AG20443 (cell line): Measurements from ENCODE around the gene PTPRN2.
A peak's percentile ranks its signal among the peaks of the same experiment; 100 is the strongest.
"Not testable (repeated sequence)": the region's sequence is repeated elsewhere in the genome, so short reads cannot be mapped to it uniquely, and the experiment has no call there.

ENCODE experiments used
- DNase-seq: peaks from one replicate; pipeline ENCODE4 v3.0.0; 2012; ENCODE audit warnings: low spot score, mixed read lengths

PTPRN2 gene

DNA sequence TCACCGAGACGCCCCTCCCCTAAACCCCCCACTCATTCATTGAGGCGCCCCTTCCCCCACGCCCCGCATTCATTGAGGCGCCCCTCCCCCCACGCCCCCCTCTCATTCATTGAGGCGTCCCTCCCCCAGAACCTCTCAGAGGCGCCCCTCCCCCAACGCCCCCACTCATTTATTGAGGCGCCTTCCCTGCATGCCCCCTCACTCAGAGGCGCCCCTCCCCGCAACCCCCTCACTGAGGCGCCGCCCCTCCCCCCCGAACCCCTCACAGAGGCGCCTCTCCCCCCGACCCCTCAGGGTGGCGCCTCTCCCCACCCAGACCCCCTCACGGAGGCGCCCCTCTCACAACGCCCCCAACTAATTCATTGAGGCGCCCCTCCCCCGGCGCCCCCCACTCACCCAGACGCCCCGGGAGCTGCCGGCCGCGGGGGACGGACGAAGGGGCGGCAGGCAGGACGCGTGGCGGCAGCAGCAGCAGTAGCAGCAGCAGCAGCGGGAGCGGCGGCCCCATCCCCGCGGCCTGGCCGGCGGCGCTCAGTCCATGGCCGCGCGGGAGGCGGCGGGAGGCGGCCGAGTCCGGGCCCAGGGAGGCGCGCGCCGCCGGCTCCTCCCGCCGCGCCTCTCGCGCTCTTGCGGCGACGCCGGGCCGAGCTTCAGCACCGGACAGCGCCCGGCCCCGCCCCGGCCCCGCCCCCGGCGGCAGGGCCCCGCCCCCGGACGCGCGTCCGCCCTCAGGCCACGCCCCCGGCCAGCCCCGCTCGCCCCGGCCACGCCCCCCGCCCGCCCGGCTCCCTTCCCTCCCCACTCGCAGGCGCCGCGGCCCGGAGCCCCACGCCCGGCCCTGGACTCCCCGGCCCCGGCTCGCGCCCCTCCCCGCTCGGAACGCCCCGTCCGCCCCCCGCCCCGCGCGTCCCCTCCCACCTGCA lies at the start of gene PTPRN2:
Gene PTPRN2, minus strand, starts transcription at position 662 of the 923 bp plus-strand sequence.
- peak; percentile 98 for DNase-seq

DNA sequence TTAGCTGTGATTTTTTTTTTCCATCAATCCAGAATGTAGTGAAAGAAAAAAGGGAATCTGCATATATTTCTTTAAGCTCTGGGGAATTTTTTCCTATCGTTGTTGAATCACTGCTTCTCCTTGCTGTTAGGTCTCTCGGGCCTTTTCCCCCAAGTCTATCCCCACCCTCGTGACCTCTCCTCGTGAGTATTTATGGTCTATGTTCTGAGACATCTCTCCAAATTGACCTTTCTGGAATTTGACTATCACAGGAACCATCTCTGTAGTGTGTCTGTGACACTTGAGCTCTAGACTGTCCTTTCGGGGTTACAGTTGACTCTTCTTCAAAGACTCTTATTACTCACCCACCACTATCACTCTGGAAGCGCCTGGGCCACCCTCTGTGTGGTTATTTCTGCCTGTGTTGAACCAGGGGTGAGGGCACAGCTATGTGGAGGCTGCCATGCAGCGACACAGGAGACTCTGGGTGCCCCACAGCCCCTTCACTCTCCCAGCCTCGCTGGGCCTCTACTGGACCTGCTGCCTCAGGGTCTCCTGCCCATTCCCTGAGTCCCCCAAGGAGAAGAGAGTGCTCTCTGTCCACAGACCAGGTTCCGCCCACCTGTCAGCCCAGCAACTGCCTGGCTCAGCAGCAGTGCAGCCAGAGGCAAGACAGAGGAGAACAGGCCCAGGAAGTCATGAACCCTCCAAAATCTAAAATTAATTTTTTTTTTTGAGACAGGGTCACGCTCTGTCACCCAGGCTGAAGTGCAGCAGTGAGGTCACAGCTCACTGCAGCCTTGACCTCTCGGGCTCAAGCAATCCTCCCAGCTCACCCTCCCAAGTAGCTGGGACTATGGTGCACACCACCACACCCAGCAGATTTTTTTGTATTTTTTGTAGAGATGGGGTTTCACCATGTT lies 45.7 kb upstream of the PTPRN2 start:
- DNase-seq, result no peak

DNA sequence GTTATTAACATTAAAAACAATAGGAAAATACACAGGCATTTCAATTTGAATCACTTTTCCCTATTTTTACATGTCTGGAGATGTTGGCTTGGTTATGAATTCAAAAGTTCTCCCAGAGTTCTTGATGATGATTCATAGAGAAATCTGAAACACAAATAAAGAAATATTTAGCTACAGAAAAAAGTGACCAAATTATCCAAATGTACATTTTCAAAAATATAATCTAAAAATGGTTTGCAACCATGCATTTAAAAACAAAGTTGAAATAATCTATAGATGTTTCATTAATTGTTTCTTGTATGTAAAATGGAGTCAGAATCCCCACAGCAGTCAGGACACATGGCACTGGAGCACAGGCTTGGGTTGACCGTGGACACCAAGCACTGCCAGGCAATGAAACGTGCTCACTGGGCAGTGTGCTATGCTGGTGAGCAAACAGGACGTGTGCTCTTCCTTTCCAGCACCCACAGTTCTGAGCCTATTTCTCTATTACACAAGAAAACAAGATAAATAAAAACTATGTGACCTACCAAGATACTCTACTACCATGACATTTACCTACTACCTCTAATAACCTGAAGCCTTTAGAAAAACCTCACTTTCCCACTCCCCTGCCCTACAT lies 44.1 kb upstream of the PTPRN2 start:
- DNase-seq, result no peak

DNA sequence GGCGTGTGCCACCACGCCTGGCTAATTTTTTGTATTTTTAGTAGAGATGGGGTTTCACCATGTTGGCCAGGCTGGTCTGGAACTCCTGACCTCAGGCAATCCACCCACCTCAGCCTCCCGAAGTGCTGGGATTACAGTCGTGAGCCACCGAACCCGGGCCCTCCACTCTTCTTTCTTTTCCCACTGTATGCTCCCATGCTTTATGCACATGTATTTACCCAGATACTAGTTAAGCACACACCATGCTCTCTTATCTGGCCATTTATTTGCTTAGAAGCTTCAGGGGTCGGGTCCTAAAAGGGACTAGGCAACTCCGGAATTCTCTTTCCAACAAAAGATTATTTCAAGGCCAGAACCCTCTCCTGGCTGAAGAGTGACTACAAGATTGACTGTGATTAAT lies 38.7 kb upstream of the PTPRN2 start:
- not testable (repeated sequence) for DNase-seq

DNA sequence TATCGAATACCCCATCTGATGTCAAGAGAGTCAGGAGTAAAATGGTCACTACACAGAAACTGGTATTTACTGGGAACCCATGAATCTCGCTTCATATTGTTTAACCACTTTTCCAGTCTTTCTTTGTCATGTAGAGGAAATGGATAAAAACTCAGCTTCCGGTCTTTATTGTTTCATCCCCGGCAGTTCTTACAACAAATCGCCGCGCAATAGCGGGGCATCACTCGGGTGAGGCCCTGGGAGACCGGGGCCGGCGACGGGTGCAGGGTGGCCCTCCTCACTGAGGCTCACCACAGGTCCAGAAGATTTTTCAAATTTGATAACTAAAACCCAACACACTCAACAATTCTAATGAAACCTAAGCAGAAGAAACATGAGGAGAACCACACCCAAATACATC lies 35.6 kb upstream of the PTPRN2 start:
- DNase-seq, result no peak

DNA sequence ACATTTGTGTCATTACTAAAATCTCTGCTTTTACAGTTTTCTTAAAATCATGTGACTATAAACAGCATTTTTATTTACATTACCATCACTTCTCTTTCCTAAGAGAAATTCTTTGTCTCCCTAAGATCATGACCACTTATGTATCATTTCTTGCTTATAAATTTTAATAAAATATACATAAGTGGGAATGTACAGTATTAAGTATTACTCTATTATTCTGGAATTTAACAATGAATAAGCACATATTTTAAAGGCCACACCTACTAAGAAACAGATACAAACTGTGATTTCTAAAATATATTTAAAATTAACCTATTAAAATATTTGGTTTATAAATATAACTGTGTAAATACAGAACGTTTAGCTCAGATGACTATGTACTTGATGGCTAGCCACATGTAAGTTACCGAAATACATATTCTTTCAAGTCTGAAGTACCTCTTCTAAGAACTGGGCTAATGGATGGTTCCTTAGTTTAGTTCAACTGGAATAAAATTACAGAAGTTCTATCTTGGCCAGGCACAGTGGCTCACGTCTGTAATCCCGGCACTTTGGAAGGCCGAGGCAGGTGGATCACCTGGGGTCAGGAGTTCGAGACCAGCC lies 33.3 kb upstream of the PTPRN2 start:
- no peak for DNase-seq

DNA sequence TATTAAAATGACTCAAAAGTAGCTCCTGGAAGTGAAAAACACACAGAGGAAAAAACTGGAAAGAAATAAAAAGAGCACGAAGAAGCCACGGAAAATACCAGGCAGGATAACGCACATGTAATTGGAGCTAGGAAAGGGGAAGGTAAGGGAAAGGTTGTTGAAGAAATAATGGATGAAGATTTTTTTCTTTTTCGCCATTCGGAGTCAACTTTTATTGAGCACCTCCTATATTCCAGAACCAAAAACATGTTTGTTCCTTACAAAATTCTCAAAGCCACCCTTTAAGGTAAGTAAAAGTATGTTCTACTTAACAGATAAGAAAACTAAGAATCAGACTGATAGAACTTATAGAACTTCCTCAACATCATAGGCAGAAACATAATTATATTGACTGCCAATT lies 32.8 kb upstream of the PTPRN2 start:
- DNase-seq, result no peak

DNA sequence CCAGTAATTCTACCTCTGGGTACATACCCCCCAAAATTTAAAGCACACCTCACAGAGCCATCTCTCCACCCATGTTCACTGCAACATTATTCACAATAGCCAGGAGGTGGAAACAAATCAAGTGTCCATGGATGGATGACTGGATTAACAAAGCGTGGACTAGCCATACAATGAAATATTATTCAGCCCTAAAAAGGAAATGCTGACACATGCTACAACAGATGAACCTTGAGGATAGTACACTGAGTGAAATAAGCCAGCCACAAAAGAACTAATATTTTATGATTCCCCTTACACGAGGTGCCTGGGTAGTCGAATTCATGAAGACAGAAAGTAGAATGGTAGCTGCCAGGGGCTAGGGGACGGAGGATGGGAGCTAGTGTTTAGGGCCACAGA lies 31.1 kb upstream of the PTPRN2 start:
- no peak for DNase-seq

DNA sequence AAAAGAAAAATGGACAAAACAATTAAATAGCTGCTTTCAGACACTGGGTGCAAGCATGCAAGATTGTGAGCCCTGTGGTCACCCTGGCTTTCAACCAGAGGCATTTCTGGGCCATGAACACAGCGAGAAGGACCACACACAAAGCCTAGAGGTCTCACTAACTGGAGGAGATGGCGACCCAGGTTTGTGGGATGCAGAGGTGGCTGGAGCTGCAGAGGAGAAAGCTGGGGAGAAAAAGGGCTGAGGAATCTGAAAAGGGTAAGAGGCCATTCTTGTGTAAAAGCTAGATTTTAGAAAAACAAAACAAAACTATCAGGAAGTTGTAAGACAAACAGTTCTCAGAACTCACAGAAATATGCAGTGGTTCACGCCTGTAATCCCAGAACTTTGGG lies 30.1 kb upstream of the PTPRN2 start:
- DNase-seq, result no peak

DNA sequence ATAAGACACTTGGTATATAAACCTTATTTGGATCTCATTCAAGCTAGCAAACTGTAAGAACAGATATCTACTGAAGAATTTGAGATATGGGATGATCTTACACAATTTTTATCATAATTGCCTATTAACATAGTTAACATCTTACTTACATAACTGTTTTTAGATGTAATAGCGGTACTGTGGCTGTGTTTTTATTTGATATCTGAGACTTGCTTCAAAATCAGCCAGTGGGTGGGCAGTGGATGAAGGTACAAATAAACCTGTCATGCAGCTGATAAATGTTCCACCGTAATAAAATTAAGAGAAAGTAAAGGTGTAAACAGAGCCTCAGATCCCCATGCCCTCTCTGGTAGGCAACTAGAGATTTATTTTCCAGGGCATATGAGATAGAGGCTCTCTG lies 28.4 kb upstream of the PTPRN2 start:
- DNase-seq, result no peak

DNA sequence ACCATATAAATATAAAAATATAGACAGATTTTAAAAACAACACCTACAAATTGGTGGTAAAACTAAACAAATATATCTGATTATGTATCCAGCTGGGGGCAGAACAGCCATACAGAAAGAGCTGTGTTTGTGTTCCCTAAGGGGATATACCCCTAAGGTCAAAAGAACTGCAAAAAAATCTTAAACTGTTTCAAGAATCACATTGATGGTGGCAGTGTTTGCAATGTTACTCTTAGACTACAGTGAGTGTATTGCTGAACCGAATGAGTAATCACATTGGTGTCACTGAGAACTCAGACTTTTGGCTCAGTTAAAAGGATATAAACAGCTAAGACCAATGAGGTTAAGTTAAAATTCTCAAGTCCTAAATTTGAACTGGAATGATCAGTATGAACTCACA lies 27.1 kb upstream of the PTPRN2 start:
- peak; percentile 76 for DNase-seq

DNA sequence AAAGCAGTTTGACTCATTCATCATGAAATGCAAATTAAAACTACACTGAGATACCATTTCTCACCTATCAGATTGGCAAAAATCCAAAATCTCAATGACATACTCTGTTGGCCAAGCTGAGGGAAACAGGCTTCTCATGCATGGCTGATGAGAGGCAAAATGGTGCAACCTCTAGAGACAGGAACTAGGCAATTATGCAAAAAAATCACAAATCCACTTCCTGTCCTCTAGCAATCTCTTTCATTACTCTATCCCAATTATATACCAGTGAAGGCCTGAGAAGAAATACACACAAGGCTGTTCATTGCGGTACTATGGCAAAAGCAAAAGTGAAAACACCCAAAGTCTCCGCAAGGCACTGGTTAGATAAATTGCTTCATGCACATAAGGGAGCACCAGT lies 25.9 kb upstream of the PTPRN2 start:
- no peak for DNase-seq

DNA sequence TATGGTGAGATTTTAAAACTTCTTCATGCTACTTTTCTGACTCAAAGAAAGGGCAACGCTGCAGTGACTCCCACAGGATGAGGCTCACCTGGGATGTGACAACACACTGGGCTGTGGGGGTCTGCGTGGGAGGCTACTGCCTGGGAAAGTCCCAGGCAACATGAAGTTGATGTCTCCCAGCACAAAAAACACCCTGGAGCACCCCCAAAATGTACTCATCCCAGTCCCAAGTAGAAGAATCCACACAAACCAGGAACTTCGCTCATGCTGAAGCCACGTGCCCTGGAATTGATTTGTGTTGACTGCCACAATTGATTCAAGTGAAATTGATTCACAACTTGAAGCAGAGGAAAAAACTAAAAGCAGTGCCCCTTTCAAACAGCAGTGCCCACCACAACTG lies 24.9 kb upstream of the PTPRN2 start:
- no peak for DNase-seq

DNA sequence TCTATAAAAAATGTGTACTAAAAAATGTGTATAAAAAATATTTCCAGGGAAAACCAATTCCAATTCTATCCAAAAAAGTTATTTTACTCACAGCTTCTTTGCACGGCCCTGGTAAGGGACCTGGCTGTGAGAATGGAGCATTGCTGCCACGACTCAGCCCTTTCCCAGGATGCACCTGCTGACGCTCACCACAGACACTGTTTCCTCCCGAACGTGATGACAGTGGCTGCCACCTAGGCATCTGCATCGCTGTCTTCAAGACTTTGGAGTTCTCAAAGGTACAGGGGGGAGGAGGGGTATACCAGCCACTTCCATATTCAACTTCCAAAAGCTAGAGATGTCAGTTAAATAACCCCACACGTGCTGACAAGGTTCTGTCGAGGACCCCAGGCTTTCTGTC lies 23.9 kb upstream of the PTPRN2 start:
- no peak for DNase-seq

DNA sequence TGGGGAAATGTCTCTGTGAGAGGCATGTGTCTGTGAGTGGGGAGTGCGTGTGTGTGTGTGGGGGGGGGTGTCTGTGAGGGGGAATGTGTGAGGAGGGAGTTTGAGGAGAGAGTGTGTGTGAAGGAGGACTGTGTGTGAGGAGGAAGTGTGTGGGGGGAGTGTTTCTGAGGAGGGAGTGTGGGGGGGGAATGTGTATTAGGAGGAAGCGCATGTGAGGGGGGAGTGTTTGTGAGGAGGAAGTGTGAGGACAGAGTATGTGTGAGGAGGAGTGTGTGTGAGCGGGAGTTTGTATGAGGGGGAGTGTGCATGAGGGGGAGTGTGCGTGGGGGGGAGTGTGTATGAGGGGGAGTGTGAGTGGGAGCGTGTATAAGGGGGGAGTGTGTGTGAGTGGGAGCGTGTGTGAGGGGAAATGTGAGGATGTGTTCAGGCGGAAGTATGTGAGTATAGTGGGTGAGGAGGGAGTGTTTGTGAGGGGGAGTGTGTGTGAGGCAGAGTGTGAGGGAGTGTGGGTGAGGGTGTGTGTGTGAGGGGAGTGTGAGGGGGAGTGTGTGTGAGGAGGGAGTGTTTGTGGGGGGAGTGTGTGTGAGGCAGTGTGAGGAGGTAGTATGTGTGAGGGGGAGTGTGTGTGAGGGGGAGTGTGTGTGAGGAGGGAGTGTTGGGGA lies 21.8 kb upstream of the PTPRN2 start:
- DNase-seq, result no peak

DNA sequence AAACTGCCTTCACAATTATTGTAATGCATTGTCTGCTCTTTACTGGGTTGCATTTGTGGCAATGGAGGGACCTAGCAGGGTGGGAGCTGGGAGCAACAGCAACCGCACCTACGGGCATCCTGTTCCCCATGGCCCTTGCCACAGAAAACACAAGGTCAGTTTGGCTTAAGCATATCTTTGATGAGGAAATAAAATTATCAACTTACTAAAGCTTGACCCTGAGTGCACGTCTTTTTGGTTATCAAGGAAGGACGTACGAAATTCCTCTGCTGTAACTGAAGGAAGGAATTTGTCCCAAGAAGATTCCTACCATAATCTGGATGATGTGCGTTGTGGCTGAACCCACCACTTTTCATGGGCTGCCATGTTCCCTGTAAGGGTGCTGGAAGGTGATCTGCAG lies 19.9 kb upstream of the PTPRN2 start:
- DNase-seq, result no peak

DNA sequence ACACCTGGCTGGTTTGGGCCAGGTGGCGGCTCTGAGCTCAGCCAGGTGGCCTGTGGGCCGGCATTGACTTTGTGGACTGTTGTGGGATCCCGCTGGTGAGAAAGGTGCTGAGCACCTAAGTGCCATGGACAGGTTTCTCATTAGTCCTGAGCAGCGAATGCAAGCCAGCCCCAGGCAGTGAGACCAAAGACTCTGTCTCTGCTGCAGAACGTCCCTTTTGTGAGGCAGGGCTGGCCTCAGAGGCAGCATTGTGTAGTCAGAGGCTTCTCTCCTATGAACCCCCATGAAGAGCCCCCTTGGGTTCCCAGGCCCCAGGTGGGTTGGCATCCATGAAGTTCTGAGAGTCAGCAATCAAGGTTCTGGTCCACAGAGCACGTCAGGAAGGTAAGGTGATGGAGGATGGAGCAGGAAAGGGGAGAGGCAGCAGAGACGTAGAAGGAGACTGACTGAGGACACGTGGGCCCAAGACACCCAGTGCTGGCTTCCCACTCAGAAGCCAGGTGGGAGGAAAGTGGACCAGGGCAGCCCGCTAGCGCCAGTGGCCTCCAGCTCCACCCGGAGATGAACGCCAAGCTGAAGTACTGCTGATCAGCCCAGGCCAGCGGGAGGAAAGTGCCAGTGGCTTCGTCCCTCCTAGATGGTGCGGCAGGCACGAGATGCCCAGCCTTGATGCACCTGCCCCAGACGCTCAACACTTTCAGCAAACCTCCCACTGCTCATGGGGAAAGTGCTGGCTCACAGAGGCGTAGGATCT lies 19.2 kb upstream of the PTPRN2 start:
- no peak for DNase-seq

DNA sequence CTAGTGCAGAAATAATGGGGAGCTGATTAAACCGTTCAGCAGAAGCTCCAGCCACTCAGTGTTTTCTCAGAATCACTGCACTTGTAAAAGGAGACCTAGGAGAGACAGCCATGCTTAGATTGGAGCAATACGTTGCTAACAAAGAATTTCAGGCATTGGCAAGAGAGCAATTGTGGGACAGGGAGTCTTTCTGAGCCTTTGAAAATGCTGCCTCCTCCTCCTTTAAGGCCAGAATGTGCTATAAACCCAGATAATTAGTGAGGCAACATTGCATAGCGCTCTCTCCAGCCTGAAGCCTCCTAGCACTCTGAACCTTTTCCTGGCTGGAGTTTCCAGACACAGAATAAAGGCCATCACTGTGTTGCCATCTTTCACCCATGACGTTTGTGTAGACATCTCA lies 18.5 kb upstream of the PTPRN2 start:
- no peak for DNase-seq

DNA sequence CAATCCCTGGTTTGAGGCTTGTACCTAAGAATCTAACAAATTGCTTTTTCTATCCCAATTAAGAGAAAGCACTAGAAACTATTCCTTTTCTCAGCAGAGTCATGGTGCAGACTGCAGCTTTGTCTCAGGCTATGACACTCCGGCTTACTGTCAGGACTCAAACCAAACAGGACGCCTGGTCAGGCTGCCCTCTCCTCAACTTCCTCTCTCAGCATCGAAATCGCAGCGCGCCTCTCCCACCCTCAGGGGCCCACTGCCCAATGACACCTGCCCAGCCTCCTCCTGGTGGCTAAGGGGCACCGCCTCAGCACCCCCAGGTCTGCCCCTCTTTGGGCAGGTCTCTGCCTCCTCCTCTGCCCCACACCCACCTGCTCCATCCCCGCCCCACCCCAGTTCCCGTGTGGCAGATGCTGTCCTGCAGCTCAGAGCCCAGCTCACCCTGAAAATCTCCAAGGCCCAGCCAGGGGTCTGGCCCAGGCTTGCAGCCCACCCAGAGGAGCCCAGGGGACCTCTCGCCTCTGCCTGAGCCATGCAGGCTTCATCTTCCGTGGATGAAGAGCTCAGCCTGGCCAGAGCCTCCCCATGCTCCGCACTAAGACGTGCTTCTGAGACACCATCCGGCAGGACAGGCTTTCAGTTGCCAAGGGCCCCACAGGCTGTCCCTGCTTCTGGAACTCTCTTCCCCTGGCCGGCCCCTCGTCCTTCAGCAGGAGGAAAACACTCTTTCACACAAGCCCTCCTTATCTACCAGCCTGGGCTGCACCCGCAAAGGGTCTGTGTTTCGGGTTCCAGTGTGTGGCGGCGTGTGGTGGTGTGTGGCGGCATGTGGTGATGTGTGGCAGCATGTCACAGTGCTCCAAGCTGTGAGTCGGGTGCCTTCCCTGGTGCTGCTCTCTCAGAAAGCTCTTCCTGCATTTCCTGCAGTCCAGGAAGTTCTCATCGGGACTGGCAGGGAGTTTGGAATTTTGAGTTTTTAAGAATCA lies 16.4 kb upstream of the PTPRN2 start:
- DNase-seq, result no peak
